GM12891 (cell line): ENCODE data around the gene FBP2.

Experiments used
- POLR2A ChIP-seq: IDR thresholded peaks from 2 replicates; pipeline ENCODE4 v1.6.1; 2011; ENCODE audit warnings: low read depth, low read length, control low read depth
- SPI1 ChIP-seq: IDR thresholded peaks from 2 replicates; pipeline ENCODE4 v1.6.1; 2011; ENCODE audit warnings: low read depth, low read length, control low read depth

- TF ChIP-seq SPI1 (no peak), POLR2A (no peak)
Measured at GRCh38 chr9:94622087-94622800, 28.6 kb upstream of the FBP2 start.
